ENCODE data around the gene RLN3. TPM values are rescaled to one million over a fixed set of nuclear protein-coding genes. Genes with fewer than 3 reads are reported as not detected.

RLN3 gene
- total RNA-seq, 1 experiment from 2014 or later = not detected

GRCh38 chr19:14003251-14004055 is 24.5 kb upstream of the RLN3 start:
- BruUV-seq (replicated peaks) = TSS peak; percentile 17

GRCh38 chr19:14004619-14005348 is 23.2 kb upstream of the RLN3 start:
- no peak for TF ChIP-seq CTCF (IDR thresholded peaks at IDR 0.05; ENCODE audit: unreplicated experiment)
- no peaks in the 10 kb centered on the region for H3K27me3 Mint-ChIP-seq (ENCODE audit: unreplicated experiment)
- H3K27ac Mint-ChIP-seq (ENCODE audit: unreplicated experiment) = peak overlapping the region; percentile 71
- CTCF ChIA-PET = interaction anchor here (0.6 to 0.7 kb wide), 2 partner anchors 34 to 389 kb away, joined by 3 to 4 read pairs; no protein-coding TSS in a partner anchor
- peak; percentile 10 for DNase-seq
- peaks cover 34% of the 10 kb centered on the region for H3K36me3 Mint-ChIP-seq (ENCODE audit: insufficient read depth, unreplicated experiment)
- intact Hi-C loops (cut with micrococcal nuclease; ENCODE audit: unreplicated experiment) = no loop called here
- H3K9me3 Mint-ChIP-seq (ENCODE audit: low read depth, unreplicated experiment) = no peaks in the 10 kb centered on the region
- TSS peak; percentile 36 for BruUV-seq (replicated peaks)
- H3K4me1 Mint-ChIP-seq (ENCODE audit: low read depth, unreplicated experiment) = peaks cover 12% of the 10 kb centered on the region
- H3K4me3 Mint-ChIP-seq (ENCODE audit: low read depth, unreplicated experiment) = peak overlapping the region; percentile 75

More at GRCh38 chr19:14003251-14004055, 24.5 kb upstream of the RLN3 start:
- Mint-ChIP-seq H3K4me1 (ENCODE audit: low read depth, unreplicated experiment) (peaks cover 4% of the 10 kb centered on the region), H3K9me3 (ENCODE audit: low read depth, unreplicated experiment) (no peaks in the 10 kb centered on the region), H3K27me3 (ENCODE audit: unreplicated experiment) (no peaks in the 10 kb centered on the region), H3K27ac (ENCODE audit: unreplicated experiment) (no peak overlapping the region), H3K36me3 (ENCODE audit: insufficient read depth, unreplicated experiment) (peaks cover 34% of the 10 kb centered on the region), H3K4me3 (ENCODE audit: low read depth, unreplicated experiment) (no peak overlapping the region)
- TF ChIP-seq CTCF (IDR thresholded peaks at IDR 0.05; ENCODE audit: unreplicated experiment) = no peak
- no peak for DNase-seq
- intact Hi-C loops (cut with micrococcal nuclease; ENCODE audit: unreplicated experiment) = no loop called here
- CTCF ChIA-PET = interaction anchor here (0.6 kb wide), 1 partner anchor 67 kb away, joined by 4 read pairs; no protein-coding TSS in a partner anchor

- peak overlapping the region; percentile 98 for H3K27ac Mint-ChIP-seq (ENCODE audit: unreplicated experiment)
- no peaks in the 10 kb centered on the region for H3K9me3 Mint-ChIP-seq (ENCODE audit: low read depth, unreplicated experiment)
- BruUV-seq (replicated peaks) = no TSS peak
- intact Hi-C loops (cut with micrococcal nuclease; ENCODE audit: unreplicated experiment) = no loop called here
- H3K4me3 Mint-ChIP-seq (ENCODE audit: low read depth, unreplicated experiment) = peak overlapping the region; percentile 75
- peaks cover 12% of the 10 kb centered on the region for H3K4me1 Mint-ChIP-seq (ENCODE audit: low read depth, unreplicated experiment)
- peak; percentile 87 for DNase-seq
- H3K36me3 Mint-ChIP-seq (ENCODE audit: insufficient read depth, unreplicated experiment) = peaks cover 34% of the 10 kb centered on the region
- no peaks in the 10 kb centered on the region for H3K27me3 Mint-ChIP-seq (ENCODE audit: unreplicated experiment)
- CTCF ChIA-PET = interaction anchor here (1.1 kb wide), 1 partner anchor 26 kb away, joined by 4 read pairs; the partner anchor contains the start of gene IL27RA
- no peak for TF ChIP-seq CTCF (IDR thresholded peaks at IDR 0.05; ENCODE audit: unreplicated experiment)
Observed at GRCh38 chr19:14005349-14006084, 22.4 kb upstream of the RLN3 start.

Measured in Calu3 (cell line).